Neutrophil (primary cell): ENCODE measurements around the gene EGFL7.

Experiments used
- H3K27ac ChIP-seq: fragments of 200-600 bp; sonication (generic); 2 replicates; pipeline ENCODE4 v1.5.1; 2016; ENCODE audit warnings: mild to moderate bottlenecking, moderate library complexity
- H3K27me3 ChIP-seq: fragments of 200-600 bp; sonication (generic); 2 replicates; pipeline ENCODE4 v1.6.0; 2016; ENCODE audit warnings: mild to moderate bottlenecking
- H3K36me3 ChIP-seq: fragments of 200-600 bp; sonication (generic); 2 replicates; pipeline ENCODE4 v1.5.1; 2017
- H3K4me1 ChIP-seq, 2 experiments: fragments of 200-600 bp in 1 of 2; sonication (generic) in 1 of 2; 1 replicate in 1 of 2; 2 replicates in 1 of 2; pipeline versions ENCODE4 v1.5.1 to v1.6.1; 2013 to 2016; ENCODE audit warnings: low read depth in 1 of 2, low read length in 1 of 2, mild to moderate bottlenecking in 1 of 2, moderate library complexity in 1 of 2; ENCODE audit not compliant: control insufficient read depth in 1 of 2, insufficient read depth in 1 of 2
- H3K4me3 ChIP-seq, 2 experiments: fragments of 200-600 bp in 1 of 2; sonication (generic) in 1 of 2; 1 replicate in 1 of 2; 2 replicates in 1 of 2; pipeline ENCODE4 v1.5.1; 2013 to 2016; ENCODE audit warnings: low read depth in 1 of 2, low read length in 1 of 2, mild to moderate bottlenecking in 1 of 2, moderate library complexity in 1 of 2
- H3K9me3 ChIP-seq: fragments of 200-600 bp; sonication (generic); 2 replicates; pipeline ENCODE4 v1.5.1; 2016
- TF ChIP-seq, protein P1 (sequence below): fragments of 200-600 bp; sonication (generic); IDR thresholded peaks from 2 replicates; pipeline ENCODE4 v1.5.1; 2016; ENCODE audit warnings: antibody characterized with exemption

The EGFL7 gene

GRCh38 chr9:136683755-136684154, 21.0 kb downstream of the EGFL7 start:
- Histone ChIP-seq H3K9me3 (no peaks in the 10 kb centered on the region), H3K36me3 (no peaks in the 10 kb centered on the region), H3K27ac (peak overlapping the region; percentile 95), H3K4me1 (peaks cover 51 to 63% of the 10 kb centered on the region in 2 experiments), H3K27me3 (no peaks in the 10 kb centered on the region), H3K4me3 (no peak overlapping the region)
- TF ChIP-seq, protein P1, sequence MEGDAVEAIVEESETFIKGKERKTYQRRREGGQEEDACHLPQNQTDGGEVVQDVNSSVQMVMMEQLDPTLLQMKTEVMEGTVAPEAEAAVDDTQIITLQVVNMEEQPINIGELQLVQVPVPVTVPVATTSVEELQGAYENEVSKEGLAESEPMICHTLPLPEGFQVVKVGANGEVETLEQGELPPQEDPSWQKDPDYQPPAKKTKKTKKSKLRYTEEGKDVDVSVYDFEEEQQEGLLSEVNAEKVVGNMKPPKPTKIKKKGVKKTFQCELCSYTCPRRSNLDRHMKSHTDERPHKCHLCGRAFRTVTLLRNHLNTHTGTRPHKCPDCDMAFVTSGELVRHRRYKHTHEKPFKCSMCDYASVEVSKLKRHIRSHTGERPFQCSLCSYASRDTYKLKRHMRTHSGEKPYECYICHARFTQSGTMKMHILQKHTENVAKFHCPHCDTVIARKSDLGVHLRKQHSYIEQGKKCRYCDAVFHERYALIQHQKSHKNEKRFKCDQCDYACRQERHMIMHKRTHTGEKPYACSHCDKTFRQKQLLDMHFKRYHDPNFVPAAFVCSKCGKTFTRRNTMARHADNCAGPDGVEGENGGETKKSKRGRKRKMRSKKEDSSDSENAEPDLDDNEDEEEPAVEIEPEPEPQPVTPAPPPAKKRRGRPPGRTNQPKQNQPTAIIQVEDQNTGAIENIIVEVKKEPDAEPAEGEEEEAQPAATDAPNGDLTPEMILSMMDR, result no peak

DNA sequence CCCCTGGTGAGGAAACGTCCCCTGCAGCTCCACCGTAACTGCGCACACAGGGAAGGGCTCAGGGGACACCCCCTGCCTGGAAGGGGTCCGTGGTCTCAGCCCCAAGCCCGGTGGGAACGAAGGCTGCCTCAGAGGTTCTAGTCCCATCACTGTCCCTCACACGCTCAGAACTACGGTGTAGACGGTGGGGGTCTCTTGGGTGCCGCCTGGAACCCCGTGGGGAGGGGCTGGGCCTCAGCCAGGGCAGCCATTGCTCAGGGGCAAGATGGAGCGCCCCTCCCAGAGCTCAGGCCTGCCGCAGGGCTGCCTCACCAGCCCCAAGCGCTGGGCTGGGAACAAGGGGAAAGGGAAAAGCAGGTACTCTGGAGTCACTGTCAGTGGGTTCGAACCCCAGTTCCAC, 21.6 kb downstream of the EGFL7 start:
- Histone ChIP-seq H3K4me3 (no peak overlapping the region), H3K4me1 (peaks cover 45 to 57% of the 10 kb centered on the region in 2 experiments), H3K27me3 (no peaks in the 10 kb centered on the region), H3K9me3 (no peaks in the 10 kb centered on the region), H3K27ac (peak overlapping the region; percentile 95), H3K36me3 (no peaks in the 10 kb centered on the region)
- TF ChIP-seq, protein P1, result no peak

DNA sequence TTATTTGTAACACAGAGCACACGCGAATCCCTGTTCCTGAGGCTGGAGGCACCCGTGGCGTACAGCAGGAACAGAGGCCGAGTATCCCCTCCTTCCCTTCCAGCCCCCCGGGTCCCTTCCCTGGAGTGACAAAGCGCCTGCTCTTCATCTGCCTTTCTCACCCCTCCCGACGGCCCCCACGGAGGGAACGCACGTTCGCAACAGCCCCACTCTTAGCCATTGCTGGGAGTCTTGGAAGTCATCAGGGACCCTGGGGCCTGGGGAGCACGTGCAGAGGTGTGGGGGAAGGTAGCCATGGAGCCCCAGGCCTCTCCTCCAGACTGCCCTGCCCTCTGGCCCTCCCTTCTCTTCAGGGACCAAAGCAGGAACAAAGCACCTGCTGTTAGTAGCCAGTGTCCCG, 22.1 kb downstream of the EGFL7 start:
- Histone ChIP-seq H3K27ac (peak overlapping the region; percentile 95), H3K27me3 (no peaks in the 10 kb centered on the region), H3K4me3 (peak overlapping the region; percentile 86 to 88), H3K36me3 (no peaks in the 10 kb centered on the region), H3K9me3 (no peaks in the 10 kb centered on the region), H3K4me1 (peaks cover 41 to 52% of the 10 kb centered on the region in 2 experiments)
- TF ChIP-seq, protein P1, result no peak

GRCh38 chr9:136685216-136685615, 22.5 kb downstream of the EGFL7 start:
- Histone ChIP-seq H3K27ac (peak overlapping the region; percentile 95), H3K9me3 (no peaks in the 10 kb centered on the region), H3K4me3 (peak overlapping the region; percentile 86 to 88), H3K36me3 (no peaks in the 10 kb centered on the region), H3K27me3 (no peaks in the 10 kb centered on the region), H3K4me1 (peaks cover 38 to 48% of the 10 kb centered on the region in 2 experiments)
- TF ChIP-seq, protein P1, result no peak

DNA sequence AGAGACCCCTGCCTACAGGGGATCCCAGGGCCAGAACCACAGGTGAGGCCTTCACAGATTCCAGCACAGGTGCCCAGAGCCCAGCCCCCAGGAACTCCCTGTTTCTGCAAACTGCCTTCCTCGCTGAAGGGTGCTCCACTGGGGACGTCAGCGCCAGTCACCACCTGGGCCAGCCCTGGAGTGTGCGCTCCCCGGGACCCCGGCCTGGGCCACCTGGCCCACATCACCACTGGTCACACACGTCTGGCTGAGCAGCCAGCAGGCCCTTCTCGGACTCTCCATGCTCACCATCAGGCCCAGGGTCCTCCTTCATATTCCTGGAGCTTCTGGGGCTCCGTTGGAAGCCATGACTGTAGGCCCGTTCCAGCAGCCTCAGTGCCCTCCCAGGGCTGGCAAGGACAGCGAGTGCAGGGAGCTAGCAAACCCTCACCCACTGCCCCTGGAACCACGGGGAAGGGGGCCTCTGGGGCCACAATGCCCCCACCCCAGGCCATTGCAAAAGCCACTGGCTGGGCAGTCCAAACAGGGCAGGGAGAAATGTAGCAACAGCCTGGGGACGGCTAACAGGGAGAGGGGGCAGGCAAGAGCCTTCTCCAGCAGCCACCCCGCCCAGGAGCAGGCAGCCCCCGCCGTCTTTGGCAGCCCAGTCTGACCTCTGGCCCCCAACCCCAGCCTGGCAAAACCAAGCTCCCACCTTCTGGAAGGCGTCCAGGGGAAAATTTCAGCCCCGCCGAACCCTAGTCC, 23.2 kb downstream of the EGFL7 start:
- H3K27me3 ChIP-seq, result no peaks in the 10 kb centered on the region
- TF ChIP-seq, protein P1, result no peak
- no peaks in the 10 kb centered on the region for H3K9me3 ChIP-seq
- H3K36me3 ChIP-seq, result no peaks in the 10 kb centered on the region
- peaks cover 38 to 45% of the 10 kb centered on the region in 2 experiments for H3K4me1 ChIP-seq
- peak overlapping the region; percentile 86 to 88 for H3K4me3 ChIP-seq
- H3K27ac ChIP-seq, result peak overlapping the region; percentile 95
